GM19395 (cell line): ENCODE results near the gene EFCAB11.

Experiments
- ATAC-seq: cut with Tn5 transposase; IDR thresholded peaks from one replicate; pipeline ENCODE4 v1.9.1; 2021; ENCODE audit warnings: mild to moderate bottlenecking, moderate library complexity; ENCODE audit not compliant: unreplicated experiment

EFCAB11 gene

GRCh38 chr14:89827265-89827664 is 127.3 kb downstream of the EFCAB11 start:
- no peak for ATAC-seq

- no peak for ATAC-seq
These were observed 127.9 kb downstream of the EFCAB11 start for GRCh38 chr14:89826596-89826995.

GRCh38 chr14:89823743-89824142 is 130.8 kb downstream of the EFCAB11 start:
- ATAC-seq, result no peak

- no peak for ATAC-seq
These were observed 140.4 kb downstream of the EFCAB11 start for GRCh38 chr14:89814126-89814525.

DNA sequence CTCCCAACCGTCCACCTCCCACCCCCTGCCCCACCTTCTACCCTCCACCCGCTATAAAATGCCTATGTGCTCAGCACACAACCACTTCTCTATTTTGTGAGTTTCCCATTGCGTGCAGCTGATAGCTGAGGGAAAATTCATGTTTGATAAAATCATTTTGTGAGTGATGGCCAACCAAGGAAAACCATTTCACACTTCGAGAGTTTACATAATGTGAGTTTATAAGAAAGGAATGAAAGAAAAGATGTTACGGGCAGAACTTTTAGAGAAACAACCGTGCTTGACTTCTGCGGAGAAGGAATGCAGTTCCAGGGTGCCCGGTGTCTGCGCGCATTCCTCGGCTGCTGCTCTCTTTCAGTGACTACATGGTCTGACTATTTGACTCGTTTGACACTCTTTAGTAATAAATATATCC is 140.9 kb downstream of the EFCAB11 start:
- ATAC-seq, result no peak

- ATAC-seq, result no peak
These were observed 142.5 kb downstream of the EFCAB11 start for GRCh38 chr14:89811954-89812575.

GRCh38 chr14:89810101-89810500 is 144.4 kb downstream of the EFCAB11 start:
- no peak for ATAC-seq

DNA sequence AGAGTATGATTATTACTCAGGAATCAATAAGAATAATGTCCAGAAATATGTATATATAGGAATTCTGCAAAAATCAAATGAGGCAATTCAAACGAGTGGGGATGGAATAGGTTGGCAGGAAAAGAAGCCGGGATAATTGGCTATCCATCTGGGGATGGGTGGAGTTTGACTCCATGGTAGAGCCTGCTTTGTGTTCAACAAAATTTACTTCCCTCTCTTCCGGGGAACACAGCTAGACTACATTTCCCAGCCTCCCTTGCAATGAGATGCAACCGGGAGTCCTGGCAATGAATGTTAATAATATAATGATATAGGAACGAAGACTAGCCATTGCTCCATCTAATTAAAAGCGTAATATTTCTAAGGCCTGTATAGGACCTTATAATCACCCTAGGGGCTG is 146.6 kb downstream of the EFCAB11 start:
- no peak for ATAC-seq

GRCh38 chr14:89807151-89807550 is 147.4 kb downstream of the EFCAB11 start:
- no peak for ATAC-seq

GRCh38 chr14:89806451-89806850 is 148.1 kb downstream of the EFCAB11 start:
- no peak for ATAC-seq

DNA sequence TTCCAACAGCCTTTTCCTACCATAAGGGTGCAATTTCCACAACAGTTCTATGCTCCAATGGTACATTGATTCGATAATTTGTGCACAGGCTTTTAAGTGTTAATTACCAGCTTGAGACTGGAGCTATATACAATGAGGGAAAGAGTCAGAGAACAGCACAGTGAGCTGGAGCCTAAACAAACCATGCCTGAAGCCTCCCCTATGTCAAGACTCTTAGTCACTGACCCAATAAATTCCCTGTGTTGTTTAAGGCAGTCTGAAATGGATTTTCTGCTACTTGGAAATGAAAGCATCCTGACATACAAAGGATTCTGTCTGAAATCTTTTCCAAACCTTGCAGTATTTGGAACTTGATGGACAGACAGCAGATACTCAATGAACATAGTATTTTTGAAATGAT is 149.0 kb downstream of the EFCAB11 start:
- no peak for ATAC-seq

GRCh38 chr14:89803542-89803941 is 151.0 kb downstream of the EFCAB11 start:
- ATAC-seq, result no peak

- ATAC-seq, result no peak
These were observed 153.4 kb downstream of the EFCAB11 start for GRCh38 chr14:89801136-89801535.

DNA sequence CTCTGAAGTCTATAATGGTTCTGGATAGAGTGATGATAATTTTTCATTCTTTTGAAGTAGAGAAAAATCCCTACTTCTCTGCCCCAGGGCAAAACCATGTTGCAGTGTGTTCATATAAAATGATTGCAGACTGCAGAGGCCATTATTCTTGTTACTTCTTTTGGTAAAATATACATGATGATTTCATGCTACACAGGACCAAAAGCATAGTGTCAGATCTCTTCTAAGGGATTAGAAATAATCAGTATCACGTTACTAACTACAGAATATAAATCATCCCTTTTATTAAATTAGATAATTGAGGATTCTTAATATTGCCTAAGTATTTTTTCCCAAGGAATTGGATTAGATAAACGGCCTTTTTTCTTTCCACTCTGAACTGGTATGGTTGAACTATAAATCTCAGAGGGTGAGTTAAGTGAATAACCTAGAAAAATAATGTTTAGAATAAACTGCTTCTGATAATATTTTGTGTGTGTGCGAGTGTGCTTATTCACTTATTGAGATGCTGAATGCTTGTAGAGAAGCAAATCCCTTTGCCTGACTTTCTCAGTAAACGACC is 156.2 kb downstream of the EFCAB11 start:
- ATAC-seq, result no peak

DNA sequence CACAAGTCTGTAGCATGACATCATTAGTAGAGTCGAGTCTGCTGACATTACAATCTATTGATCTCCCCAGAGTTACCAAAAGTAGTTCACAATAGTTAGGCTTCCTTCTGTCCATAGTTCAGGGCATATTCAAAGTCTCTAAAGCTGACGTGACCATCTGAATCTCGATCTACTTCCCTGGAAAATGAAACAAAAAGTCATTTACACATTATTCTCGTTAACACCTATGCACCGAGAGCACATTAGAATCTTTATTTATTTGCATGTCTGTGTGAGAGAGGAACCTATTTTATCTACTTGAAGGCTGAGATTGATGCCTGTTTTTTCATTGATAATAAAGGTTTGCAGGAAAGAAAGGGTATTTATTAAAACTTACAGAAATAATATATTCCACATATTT is 157.4 kb downstream of the EFCAB11 start:
- ATAC-seq, result no peak

- ATAC-seq, result no peak
These were observed 160.4 kb downstream of the EFCAB11 start for GRCh38 chr14:89794096-89794495.

DNA sequence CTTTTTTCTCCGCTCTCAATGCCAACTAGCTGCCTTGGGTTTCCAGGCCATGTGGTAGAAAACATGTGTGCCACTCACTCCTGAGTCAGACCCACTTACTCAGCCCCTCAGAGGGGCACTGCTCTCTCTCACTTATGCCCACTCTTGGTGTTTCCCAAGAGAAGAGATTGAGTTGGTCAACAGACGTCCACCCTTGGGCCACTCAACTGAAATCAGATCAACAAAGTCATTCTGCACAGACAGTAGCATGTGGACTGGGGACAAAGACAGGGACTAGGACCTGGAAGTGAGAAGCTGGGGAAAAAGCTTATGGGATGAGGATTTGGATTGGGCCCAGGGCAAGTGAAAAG is 161.2 kb downstream of the EFCAB11 start:
- no peak for ATAC-seq

DNA sequence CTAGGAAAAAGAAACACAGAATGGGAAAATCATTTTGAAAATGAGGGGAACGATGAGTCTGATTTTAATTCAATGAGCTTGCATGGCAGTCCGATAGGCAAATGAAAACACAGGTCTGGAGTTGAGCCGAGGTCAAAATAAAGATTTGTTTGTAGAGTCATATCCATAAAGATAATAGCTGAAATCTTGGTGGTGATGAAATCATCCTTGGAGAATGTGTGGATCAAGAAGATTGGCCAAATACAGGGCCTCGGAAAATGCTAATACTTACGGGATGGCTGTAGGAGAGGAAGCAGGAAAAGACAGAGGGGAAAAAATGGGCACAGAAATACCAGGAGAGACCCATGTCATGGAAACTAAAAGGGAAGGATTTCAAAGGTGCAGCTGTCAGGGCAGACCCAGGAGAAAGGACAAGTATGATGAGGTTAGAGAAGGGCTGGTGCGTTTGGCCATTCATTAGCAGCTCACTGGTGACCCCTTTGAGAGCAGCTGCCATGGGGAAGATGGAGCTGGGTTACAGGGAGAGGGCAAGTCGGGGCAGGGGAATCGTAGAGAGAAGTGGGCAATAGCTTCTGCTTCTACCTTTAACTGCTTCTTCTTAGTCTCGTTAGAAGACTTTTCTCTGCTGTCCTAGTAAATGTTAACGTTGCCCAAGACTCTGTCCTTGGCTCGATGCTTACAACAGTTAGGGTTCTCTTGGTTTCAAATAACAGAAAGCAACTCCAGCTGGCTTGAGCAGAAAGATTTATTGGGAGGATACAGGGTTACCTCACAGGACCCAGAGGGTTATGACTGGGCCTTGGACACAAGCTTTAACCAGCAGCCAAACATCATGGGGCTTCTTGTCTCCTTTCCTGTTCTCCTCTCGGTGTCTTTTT is 161.8 kb downstream of the EFCAB11 start:
- no peak for ATAC-seq

DNA sequence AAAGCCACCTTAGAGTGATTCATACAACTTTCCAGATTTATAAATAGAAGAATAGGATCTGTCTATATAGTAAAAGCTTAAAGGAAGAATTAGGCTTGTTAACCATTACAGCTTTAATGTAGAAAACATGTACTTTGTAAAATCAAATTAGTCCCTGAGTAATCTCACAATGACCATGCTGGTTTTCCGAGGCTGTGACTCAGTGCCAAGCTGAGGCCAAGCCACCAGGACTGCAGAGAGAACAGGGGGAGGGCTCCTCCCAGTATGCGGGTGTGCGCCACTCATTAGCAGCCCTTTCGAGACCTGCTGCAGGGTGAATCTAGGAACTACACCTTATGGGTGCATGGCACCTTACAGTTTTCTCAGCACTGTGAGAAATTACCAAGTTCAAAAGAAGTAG is 167.0 kb downstream of the EFCAB11 start:
- no peak for ATAC-seq

DNA sequence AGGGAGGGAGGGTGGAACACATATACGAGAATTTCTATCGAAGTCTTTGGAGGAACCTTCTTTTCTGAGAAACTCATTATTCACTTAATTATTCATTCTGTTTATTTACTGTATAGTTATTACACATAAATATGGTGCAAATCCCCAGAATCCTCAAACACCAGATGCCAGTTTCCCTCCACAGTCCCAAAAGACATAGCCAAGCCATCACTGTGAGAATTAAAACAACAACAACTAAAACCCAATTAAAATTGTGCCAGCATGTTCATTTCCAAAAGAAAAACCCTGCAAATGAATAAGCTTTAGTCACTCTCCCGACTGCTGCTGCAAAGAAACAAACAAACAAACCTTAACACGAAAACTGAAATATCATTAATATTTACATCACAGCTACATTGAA is 173.5 kb downstream of the EFCAB11 start:
- no peak for ATAC-seq

GRCh38 chr14:89779707-89780106 is 174.8 kb downstream of the EFCAB11 start:
- ATAC-seq, result no peak

DNA sequence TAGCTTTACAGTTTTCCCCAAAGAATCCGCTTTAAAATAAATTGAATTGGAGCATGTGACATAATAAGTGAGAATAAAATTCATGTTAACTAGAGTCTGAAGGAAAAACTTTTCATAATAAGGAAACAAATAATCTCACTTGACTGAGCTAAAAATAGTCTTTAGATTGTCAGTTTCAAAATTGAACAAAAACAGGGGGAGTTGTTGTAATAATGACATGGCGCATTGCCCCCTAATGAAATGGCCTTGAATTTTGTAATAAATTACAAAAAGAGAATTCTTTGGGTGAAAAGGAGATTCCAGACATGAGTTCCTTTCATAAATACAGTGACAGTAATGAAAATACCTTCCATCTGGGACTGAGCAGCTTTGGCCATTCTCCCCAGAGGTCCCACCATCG is 178.6 kb downstream of the EFCAB11 start:
- ATAC-seq, result no peak
